Measurements from ENCODE around the gene ZC3H4. TPM values are rescaled to one million over a fixed set of nuclear protein-coding genes. Genes with fewer than 3 reads are reported as not detected.

Gene ZC3H4
- total and polyA plus RNA-seq, 10 of the 15 experiments (the other 5 are each of a cell fraction or from before 2014, with no cell fraction given): 5.1 to 86.3 (median 15.5) TPM

GRCh38 chr19:47109541-47110375 is 3.8 kb downstream of the ZC3H4 start (continued):
- TF ChIP-seq NFYB (IDR thresholded peaks at IDR 0.05; ENCODE audit: insufficient read depth, low read depth, low read length) (no peak), ATF7 (IDR thresholded peaks at IDR 0.05; ENCODE audit: low read depth) (no peak; the same call in 1 of the 2 replicates), RCOR1 (conservative IDR thresholded peaks at IDR 0.05; ENCODE audit: low read depth, low read length) (no peak), BRCA1 (IDR thresholded peaks at IDR 0.05; ENCODE audit: low read depth, low read length) (no peak), CREB1 (IDR thresholded peaks at IDR 0.05; ENCODE audit: low read depth) (peak; percentile 48; the same call in 1 of the 2 replicates), ZBTB33 (IDR thresholded peaks at IDR 0.05) (no peak), RUNX3 (IDR thresholded peaks at IDR 0.05; ENCODE audit: low read length) (peak; percentile 14; the same call in 1 of the 2 replicates), ELK1 (IDR thresholded peaks at IDR 0.05; ENCODE audit: low read depth, low read length) (no peak), ZZZ3 (IDR thresholded peaks at IDR 0.05; ENCODE audit: control insufficient read depth, insufficient read length, low read depth) (no peak), ZNF622 (IDR thresholded peaks at IDR 0.05) (no peak), NKRF (conservative IDR thresholded peaks at IDR 0.05) (0 out of 2 replicates have a peak, but pooled peaks have one; percentile 33), IRF3 (IDR thresholded peaks at IDR 0.05) (no peak), EED (IDR thresholded peaks at IDR 0.05; ENCODE audit: low read depth) (0 out of 2 replicates have a peak, but pooled peaks have one; percentile 33), FOS (IDR thresholded peaks at IDR 0.05; ENCODE audit: borderline replicate concordance, extremely low read depth, insufficient read length) (no peak), NBN (IDR thresholded peaks at IDR 0.05) (0 out of 2 replicates have a peak, but pooled peaks have one; percentile 27), RAD51 (IDR thresholded peaks at IDR 0.05) (no peak), EZH2 (IDR thresholded peaks at IDR 0.05; ENCODE audit: borderline replicate concordance, control insufficient read depth, low read depth, low read length) (no peak), TBL1XR1 (IDR thresholded peaks at IDR 0.05; ENCODE audit: low read depth, low read length) (no peak), YY1 (IDR thresholded peaks at IDR 0.05; ENCODE audit: low read depth, low read length) (peak; percentile 56; the same call in 1 of the 2 replicates), STAT1 (conservative IDR thresholded peaks at IDR 0.05) (no peak), CHD2 (IDR thresholded peaks at IDR 0.05; ENCODE audit: borderline replicate concordance, low read depth, low read length) (no peak), NFYA (IDR thresholded peaks at IDR 0.05; ENCODE audit: borderline replicate concordance, low read depth, low read length) (no peak), RFX5 (IDR thresholded peaks at IDR 0.05; ENCODE audit: low read depth, low read length) (no peak), NFIC (IDR thresholded peaks at IDR 0.05; ENCODE audit: low read depth, low read length) (no peak; the same call in 1 of the 2 replicates), CEBPB (IDR thresholded peaks at IDR 0.05; ENCODE audit: borderline replicate concordance in 1 of 2, low read depth in 2 of 2, low read length in 2 of 2) (no peak)

Measured in GM12878 (cell line).